WTC11 (cell line): ENCODE data around the gene STXBP2. TPM values are rescaled to one million over a fixed set of nuclear protein-coding genes. Genes with fewer than 3 reads are reported as not detected.

Experiments used
- ATAC-seq: fragments of 200-7000 bp; cut with Tn5 transposase; 2 replicates; pipeline ENCODE4 v1.10.0; 2021; ENCODE audit warnings: mild to moderate bottlenecking, moderate library complexity
- CTCF ChIA-PET: fragments of 300-600 bp; sonication (Branson Sonifier 250); formaldehyde crosslinking; loops from one replicate; lab custom pipeline; 2021; ENCODE audit warnings: antibody characterized with exemption; lab: Charles Lee
- POLR2A ChIA-PET: fragments of 350-600 bp; sonication (Branson Sonifier 250); formaldehyde crosslinking; loops from one replicate; lab custom pipeline; 2021; ENCODE audit warnings: antibody characterized with exemption; lab: Charles Lee
- DNase-seq: peaks from one replicate; pipeline ENCODE4 v3.0.0; 2021; ENCODE audit warnings: low spot score
- H3K27ac Mint-ChIP-seq: 2 replicates; pipeline ENCODE4 v1.8.0; 2021; ENCODE audit warnings: mixed read lengths
- H3K27me3 Mint-ChIP-seq: 2 replicates; pipeline ENCODE4 v1.8.0; 2021; ENCODE audit warnings: low read depth, mild to moderate bottlenecking, moderate library complexity, mixed read lengths
- H3K36me3 Mint-ChIP-seq: 2 replicates; pipeline ENCODE4 v1.8.0; 2021; ENCODE audit warnings: mixed read lengths
- H3K4me1 Mint-ChIP-seq: 2 replicates; pipeline ENCODE4 v1.8.0; 2022; ENCODE audit warnings: mixed read lengths
- H3K4me3 Mint-ChIP-seq: 2 replicates; pipeline ENCODE4 v1.8.0; 2021; ENCODE audit warnings: mild to moderate bottlenecking, moderate library complexity, mixed read lengths
- H3K9me3 Mint-ChIP-seq: 2 replicates; pipeline ENCODE4 v1.8.0; 2021; ENCODE audit warnings: mixed read lengths
- E2F4 ChIP-seq: sonication (generic); formaldehyde crosslinking; IDR thresholded peaks from 2 replicates; pipeline ENCODE4 v1.8.1; 2022; ENCODE audit warnings: low read depth, mild to moderate bottlenecking, moderate library complexity, missing genetic modification reagents, borderline replicate concordance
- ETV6 ChIP-seq: sonication (generic); formaldehyde crosslinking; IDR thresholded peaks from 2 replicates; pipeline ENCODE4 v1.8.1; 2022; ENCODE audit warnings: mild to moderate bottlenecking, missing genetic modification reagents
- FOXJ3 ChIP-seq: sonication (generic); formaldehyde crosslinking; IDR thresholded peaks from 2 replicates; pipeline ENCODE4 v1.9.0; 2021; ENCODE audit warnings: missing genetic modification reagents, mild to moderate bottlenecking, borderline replicate concordance
- GABPB1 ChIP-seq: sonication (generic); formaldehyde crosslinking; IDR thresholded peaks from 2 replicates; pipeline ENCODE4 v1.8.1; 2023; ENCODE audit warnings: mild to moderate bottlenecking, missing genetic modification reagents
- GTF2I ChIP-seq: fragments of 250-450 bp; sonication (Bioruptor Pico); conservative IDR thresholded peaks from 2 replicates; pipeline ENCODE4 v1.4.0; 2021; ENCODE audit warnings: mild to moderate bottlenecking
- JUN ChIP-seq: sonication (generic); formaldehyde crosslinking; IDR thresholded peaks from 2 replicates; pipeline ENCODE4 v1.8.0; 2023; ENCODE audit warnings: mild to moderate bottlenecking, missing genetic modification reagents
- NFYB ChIP-seq: sonication (generic); formaldehyde crosslinking; conservative IDR thresholded peaks from 2 replicates; pipeline ENCODE4 v1.8.0; 2022; ENCODE audit warnings: low read depth, missing genetic modification reagents
- SOX15 ChIP-seq: fragments of 250-450 bp; sonication (Bioruptor Pico); IDR thresholded peaks from 2 replicates; pipeline ENCODE4 v1.9.0; 2021; ENCODE audit warnings: mild to moderate bottlenecking
- TEAD1 ChIP-seq: sonication (generic); formaldehyde crosslinking; IDR thresholded peaks from 2 replicates; pipeline ENCODE4 v1.8.0; 2022; ENCODE audit warnings: mild to moderate bottlenecking, missing genetic modification reagents
- TEAD4 ChIP-seq: sonication (generic); formaldehyde crosslinking; IDR thresholded peaks from 2 replicates; pipeline ENCODE4 v1.8.0; 2022; ENCODE audit warnings: mild to moderate bottlenecking, missing genetic modification reagents
- USF2 ChIP-seq: sonication (generic); formaldehyde crosslinking; IDR thresholded peaks from 2 replicates; pipeline ENCODE4 v1.8.1; 2023; ENCODE audit warnings: mild to moderate bottlenecking, missing genetic modification reagents, moderate library complexity
- ZNF281 ChIP-seq: sonication (generic); formaldehyde crosslinking; IDR thresholded peaks from 2 replicates; pipeline ENCODE4 v1.8.0; 2023; ENCODE audit warnings: mild to moderate bottlenecking, missing genetic modification reagents
- total RNA-seq: library from RNA; stranded (reverse); gene quantifications from 3 replicates; pipeline ENCODE4 v1.2.3, GENCODE V29; 2021
- TF ChIP-seq, protein P1 (sequence below): sonication (generic); formaldehyde crosslinking; conservative IDR thresholded peaks from 2 replicates; pipeline ENCODE4 v1.8.1; 2023; ENCODE audit warnings: mild to moderate bottlenecking, low read depth, missing genetic modification reagents, moderate library complexity
- TF ChIP-seq, protein P2 (sequence below): sonication (generic); formaldehyde crosslinking; IDR thresholded peaks from 2 replicates; pipeline ENCODE4 v1.8.1; 2023; ENCODE audit warnings: mild to moderate bottlenecking, moderate library complexity, missing genetic modification reagents
- TF ChIP-seq, protein P3 (sequence below): sonication (generic); formaldehyde crosslinking; IDR thresholded peaks from 2 replicates; pipeline ENCODE4 v1.8.1; 2022; ENCODE audit warnings: mild to moderate bottlenecking, moderate library complexity, missing genetic modification reagents
- TF ChIP-seq, protein P4 (sequence below): sonication (generic); formaldehyde crosslinking; IDR thresholded peaks from 2 replicates; pipeline ENCODE4 v1.8.0; 2022; ENCODE audit warnings: mild to moderate bottlenecking, missing genetic modification reagents

Gene STXBP2
- total RNA-seq, 1 experiment from 2014 or later = 68.9 TPM

GRCh38 chr19:7622933-7623685 lies 13.8 kb upstream of the STXBP2 start:
- Mint-ChIP-seq H3K9me3 (no peaks in the 10 kb centered on the region), H3K36me3 (peaks cover 30% of the 10 kb centered on the region), H3K4me3 (no peak overlapping the region), H3K4me1 (no peaks in the 10 kb centered on the region; the same call in 1 of the 2 replicates), H3K27me3 (no peaks in the 10 kb centered on the region), H3K27ac (no peak overlapping the region)
- CTCF ChIA-PET = interaction anchor here (0.6 to 1.9 kb wide), 4 partner anchors 27 to 208 kb away, joined by 3 to 16 read pairs (median 8); partner anchors contain the start of genes CAMSAP3 and TRAPPC5
- POLR2A ChIA-PET = no interaction called here
- DNase-seq = peak; percentile 72
- ATAC-seq = peak; percentile 89
- TF ChIP-seq SOX15 (CRISPR knock-in tag) = no peak
- no peak for TF ChIP-seq NFYB (CRISPR knock-in tag)
- TF ChIP-seq, protein P1, sequence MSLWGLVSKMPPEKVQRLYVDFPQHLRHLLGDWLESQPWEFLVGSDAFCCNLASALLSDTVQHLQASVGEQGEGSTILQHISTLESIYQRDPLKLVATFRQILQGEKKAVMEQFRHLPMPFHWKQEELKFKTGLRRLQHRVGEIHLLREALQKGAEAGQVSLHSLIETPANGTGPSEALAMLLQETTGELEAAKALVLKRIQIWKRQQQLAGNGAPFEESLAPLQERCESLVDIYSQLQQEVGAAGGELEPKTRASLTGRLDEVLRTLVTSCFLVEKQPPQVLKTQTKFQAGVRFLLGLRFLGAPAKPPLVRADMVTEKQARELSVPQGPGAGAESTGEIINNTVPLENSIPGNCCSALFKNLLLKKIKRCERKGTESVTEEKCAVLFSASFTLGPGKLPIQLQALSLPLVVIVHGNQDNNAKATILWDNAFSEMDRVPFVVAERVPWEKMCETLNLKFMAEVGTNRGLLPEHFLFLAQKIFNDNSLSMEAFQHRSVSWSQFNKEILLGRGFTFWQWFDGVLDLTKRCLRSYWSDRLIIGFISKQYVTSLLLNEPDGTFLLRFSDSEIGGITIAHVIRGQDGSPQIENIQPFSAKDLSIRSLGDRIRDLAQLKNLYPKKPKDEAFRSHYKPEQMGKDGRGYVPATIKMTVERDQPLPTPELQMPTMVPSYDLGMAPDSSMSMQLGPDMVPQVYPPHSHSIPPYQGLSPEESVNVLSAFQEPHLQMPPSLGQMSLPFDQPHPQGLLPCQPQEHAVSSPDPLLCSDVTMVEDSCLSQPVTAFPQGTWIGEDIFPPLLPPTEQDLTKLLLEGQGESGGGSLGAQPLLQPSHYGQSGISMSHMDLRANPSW = no peak
- no peak for TF ChIP-seq FOXJ3
- TF ChIP-seq, protein P2, sequence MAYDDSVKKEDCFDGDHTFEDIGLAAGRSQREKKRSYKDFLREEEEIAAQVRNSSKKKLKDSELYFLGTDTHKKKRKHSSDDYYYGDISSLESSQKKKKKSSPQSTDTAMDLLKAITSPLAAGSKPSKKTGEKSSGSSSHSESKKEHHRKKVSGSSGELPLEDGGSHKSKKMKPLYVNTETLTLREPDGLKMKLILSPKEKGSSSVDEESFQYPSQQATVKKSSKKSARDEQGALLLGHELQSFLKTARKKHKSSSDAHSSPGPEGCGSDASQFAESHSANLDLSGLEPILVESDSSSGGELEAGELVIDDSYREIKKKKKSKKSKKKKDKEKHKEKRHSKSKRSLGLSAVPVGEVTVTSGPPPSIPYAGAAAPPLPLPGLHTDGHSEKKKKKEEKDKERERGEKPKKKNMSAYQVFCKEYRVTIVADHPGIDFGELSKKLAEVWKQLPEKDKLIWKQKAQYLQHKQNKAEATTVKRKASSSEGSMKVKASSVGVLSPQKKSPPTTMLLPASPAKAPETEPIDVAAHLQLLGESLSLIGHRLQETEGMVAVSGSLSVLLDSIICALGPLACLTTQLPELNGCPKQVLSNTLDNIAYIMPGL (CRISPR knock-in tag) = no peak
- TF ChIP-seq ZNF281 = no peak
- no peak for TF ChIP-seq ETV6 (CRISPR knock-in tag)
- no peak for TF ChIP-seq TEAD4 (CRISPR knock-in tag)
- TF ChIP-seq USF2 (CRISPR knock-in tag) = no peak
- no peak for TF ChIP-seq E2F4
- no peak for TF ChIP-seq TEAD1
- no peak for TF ChIP-seq GTF2I (CRISPR knock-in tag)
- TF ChIP-seq, protein P3, sequence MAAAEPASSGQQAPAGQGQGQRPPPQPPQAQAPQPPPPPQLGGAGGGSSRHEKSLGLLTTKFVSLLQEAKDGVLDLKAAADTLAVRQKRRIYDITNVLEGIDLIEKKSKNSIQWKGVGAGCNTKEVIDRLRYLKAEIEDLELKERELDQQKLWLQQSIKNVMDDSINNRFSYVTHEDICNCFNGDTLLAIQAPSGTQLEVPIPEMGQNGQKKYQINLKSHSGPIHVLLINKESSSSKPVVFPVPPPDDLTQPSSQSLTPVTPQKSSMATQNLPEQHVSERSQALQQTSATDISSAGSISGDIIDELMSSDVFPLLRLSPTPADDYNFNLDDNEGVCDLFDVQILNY = no peak
- TF ChIP-seq GABPB1 (CRISPR knock-in tag) = no peak
- TF ChIP-seq, protein P4, sequence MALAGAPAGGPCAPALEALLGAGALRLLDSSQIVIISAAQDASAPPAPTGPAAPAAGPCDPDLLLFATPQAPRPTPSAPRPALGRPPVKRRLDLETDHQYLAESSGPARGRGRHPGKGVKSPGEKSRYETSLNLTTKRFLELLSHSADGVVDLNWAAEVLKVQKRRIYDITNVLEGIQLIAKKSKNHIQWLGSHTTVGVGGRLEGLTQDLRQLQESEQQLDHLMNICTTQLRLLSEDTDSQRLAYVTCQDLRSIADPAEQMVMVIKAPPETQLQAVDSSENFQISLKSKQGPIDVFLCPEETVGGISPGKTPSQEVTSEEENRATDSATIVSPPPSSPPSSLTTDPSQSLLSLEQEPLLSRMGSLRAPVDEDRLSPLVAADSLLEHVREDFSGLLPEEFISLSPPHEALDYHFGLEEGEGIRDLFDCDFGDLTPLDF (CRISPR knock-in tag) = no peak
- TF ChIP-seq JUN (CRISPR knock-in tag) = no peak
